ENCODE data around the gene NOXO1.
"Not testable (repeated sequence)": the region's sequence is repeated elsewhere in the genome, so short reads cannot be mapped to it uniquely, and the experiment has no call there.

The NOXO1 gene

DNA sequence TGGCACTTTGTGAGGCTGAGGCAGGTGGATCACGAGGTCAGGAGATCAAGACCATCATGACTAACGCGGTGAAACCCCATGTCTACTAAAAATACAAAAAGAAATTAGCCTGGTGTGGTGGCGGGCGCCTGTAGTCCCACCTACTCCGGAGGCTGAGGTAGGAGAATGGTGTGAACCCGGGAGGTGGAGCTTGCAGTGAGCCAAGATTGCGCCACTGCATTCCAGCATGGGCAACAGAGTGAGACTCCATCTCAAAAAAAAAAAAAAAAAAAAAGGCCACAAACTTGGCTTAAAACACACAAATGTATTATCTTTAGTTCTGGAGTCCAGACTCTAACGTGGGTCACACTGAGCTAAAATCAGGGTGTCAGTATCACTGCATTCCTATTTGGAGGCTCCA, 30.5 kb upstream of the NOXO1 start:
- H3K9me3 ChIP-seq (ENCODE audit: control insufficient read depth, insufficient read depth, low read length); H3K4me3 ChIP-seq (ENCODE audit: low read length); H3K4me1 ChIP-seq (ENCODE audit: control insufficient read depth, insufficient read depth, low read length); H3K27me3 ChIP-seq (ENCODE audit: control insufficient read depth, insufficient read depth, low read length); DNase-seq (ENCODE audit: low read depth, low spot score); H3K27ac ChIP-seq (ENCODE audit: low read length); H3K36me3 ChIP-seq (ENCODE audit: control insufficient read depth, insufficient read depth, low read length): not testable (repeated sequence)
- WGBS (ENCODE audit: insufficient coverage, insufficient read length) = no CpG with 5 or more reads among the region's 9 CpGs

DNA sequence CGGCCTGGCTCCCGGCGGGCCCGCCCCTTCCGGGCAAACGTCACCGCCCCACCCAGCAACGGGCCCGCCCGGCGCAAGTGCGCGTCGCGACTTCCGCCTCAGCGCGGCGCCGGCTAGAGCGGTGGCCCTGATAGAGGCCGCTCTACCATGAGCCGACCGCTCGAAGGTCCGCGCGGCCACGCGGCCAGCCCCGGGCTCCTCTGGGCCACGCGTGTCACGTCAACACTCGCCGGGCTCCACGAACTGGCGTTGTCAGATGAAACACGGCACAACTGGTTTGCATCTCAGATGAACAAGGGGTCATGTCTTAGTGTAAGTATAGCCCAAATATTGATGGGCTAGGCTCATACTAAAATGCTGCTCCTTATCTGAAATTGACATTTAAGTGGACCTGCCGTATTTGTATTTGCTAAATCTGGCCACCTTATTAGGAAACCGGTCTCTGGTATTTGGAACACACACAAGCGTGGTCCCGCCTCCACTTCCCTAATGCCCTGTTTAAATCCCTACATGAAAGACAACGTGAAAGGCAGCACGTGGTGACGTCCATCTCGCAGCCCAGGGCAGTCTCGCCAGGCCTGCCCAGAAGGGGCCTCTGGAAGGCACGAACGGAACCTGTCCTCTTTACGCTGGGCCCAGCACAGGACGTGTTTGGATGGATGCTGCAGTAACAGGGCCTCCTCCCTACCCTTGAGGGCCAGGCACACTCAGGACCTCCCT, 28.7 kb upstream of the NOXO1 start, which contains the start of gene ZNF598:
Gene ZNF598 (minus strand): TSS at position 31 of the 720 bp plus-strand sequence.
- Histone ChIP-seq H3K9me3 (ENCODE audit: control insufficient read depth, insufficient read depth, low read length) (no peaks in the 10 kb centered on the region), H3K36me3 (ENCODE audit: control insufficient read depth, insufficient read depth, low read length) (no peaks in the 10 kb centered on the region; the same call in 1 of the 2 replicates), H3K27me3 (ENCODE audit: control insufficient read depth, insufficient read depth, low read length) (no peaks in the 10 kb centered on the region), H3K27ac (ENCODE audit: low read length) (no peak within 1 kb of the TSS), H3K4me1 (ENCODE audit: control insufficient read depth, insufficient read depth, low read length) (peaks cover 1% of the 10 kb centered on the region), H3K4me3 (ENCODE audit: low read length) (peak within 1 kb of the TSS; percentile 96)
- WGBS (ENCODE audit: insufficient coverage, insufficient read length) = no CpG with 5 or more reads among the region's 52 CpGs
- DNase-seq (ENCODE audit: low read depth, low spot score) = no peak

DNA sequence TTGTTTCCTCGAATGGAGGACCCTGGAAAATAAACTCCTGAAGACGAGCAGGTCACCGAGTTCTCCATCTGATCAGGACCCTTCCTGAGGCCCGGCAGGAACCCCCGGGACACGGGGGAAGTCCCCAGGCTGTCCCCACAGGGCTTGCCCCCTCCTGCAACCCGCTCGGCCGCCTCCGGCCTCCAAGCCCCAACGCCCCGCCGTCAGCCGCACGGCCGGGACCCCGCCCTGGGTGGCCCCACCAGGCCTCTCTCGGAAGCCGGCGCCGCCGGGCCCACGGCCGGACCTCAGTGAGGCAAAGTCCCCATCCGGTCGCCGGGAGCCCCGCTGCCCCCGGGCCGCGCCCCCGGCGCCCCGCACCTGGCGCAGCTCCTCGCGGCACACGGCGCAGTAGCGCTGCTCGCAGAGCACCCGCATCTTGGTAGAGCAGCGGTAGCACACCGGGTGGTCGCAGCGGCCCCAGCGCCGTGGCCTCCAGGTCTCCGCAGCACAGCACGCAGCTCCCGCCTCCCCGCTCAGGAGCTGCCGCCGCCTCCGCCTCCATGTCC, 28.0 kb upstream of the NOXO1 start:
- no peak for DNase-seq (ENCODE audit: low read depth, low spot score)

DNA sequence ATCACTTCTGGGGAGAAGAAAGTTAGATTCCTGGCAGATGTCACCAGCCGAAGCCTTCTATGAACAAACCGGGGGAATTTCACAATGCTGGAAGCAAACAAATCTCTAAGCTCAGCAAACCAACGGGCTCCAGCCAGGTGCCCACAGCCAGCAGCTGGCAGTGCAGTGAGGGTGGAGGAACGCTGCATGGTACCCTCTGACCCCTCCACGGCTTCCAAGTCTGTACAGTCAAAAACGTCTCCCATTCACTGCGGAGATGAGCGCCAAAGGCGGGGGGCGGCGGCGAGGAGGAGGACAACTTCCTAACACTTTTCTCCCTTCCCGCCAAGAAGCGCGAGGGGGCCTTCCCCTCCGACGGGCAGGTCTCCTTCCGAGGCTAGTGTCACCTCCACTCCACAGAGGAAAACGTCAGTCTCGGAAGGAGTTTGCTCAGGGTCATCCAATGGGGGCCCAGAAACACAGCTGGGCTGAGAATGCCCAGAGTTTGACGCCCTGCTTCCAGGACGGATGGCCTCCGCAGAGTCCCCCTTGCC, 27.4 kb upstream of the NOXO1 start:
- peak overlapping the region; percentile 96 for H3K4me3 ChIP-seq (ENCODE audit: low read length)
- DNase-seq (ENCODE audit: low read depth, low spot score) = no peak
- WGBS (ENCODE audit: insufficient coverage, insufficient read length) = no CpG with 5 or more reads among the region's 23 CpGs
- no peaks in the 10 kb centered on the region for H3K9me3 ChIP-seq (ENCODE audit: control insufficient read depth, insufficient read depth, low read length)
- no peaks in the 10 kb centered on the region for H3K27me3 ChIP-seq (ENCODE audit: control insufficient read depth, insufficient read depth, low read length)
- H3K4me1 ChIP-seq (ENCODE audit: control insufficient read depth, insufficient read depth, low read length) = peaks cover 5% of the 10 kb centered on the region
- H3K36me3 ChIP-seq (ENCODE audit: control insufficient read depth, insufficient read depth, low read length) = no peaks in the 10 kb centered on the region; the same call in 1 of the 2 replicates
- no peak overlapping the region for H3K27ac ChIP-seq (ENCODE audit: low read length)

More for the DNA sequence above, 28.0 kb upstream of the NOXO1 start:
- WGBS (ENCODE audit: insufficient coverage, insufficient read length) = no CpG with 5 or more reads among the region's 55 CpGs
- Histone ChIP-seq H3K27me3 (ENCODE audit: control insufficient read depth, insufficient read depth, low read length) (no peaks in the 10 kb centered on the region), H3K27ac (ENCODE audit: low read length) (no peak overlapping the region), H3K4me1 (ENCODE audit: control insufficient read depth, insufficient read depth, low read length) (peaks cover 4% of the 10 kb centered on the region), H3K9me3 (ENCODE audit: control insufficient read depth, insufficient read depth, low read length) (no peaks in the 10 kb centered on the region), H3K36me3 (ENCODE audit: control insufficient read depth, insufficient read depth, low read length) (no peaks in the 10 kb centered on the region; the same call in 1 of the 2 replicates), H3K4me3 (ENCODE audit: low read length) (peak overlapping the region; percentile 96)

DNA sequence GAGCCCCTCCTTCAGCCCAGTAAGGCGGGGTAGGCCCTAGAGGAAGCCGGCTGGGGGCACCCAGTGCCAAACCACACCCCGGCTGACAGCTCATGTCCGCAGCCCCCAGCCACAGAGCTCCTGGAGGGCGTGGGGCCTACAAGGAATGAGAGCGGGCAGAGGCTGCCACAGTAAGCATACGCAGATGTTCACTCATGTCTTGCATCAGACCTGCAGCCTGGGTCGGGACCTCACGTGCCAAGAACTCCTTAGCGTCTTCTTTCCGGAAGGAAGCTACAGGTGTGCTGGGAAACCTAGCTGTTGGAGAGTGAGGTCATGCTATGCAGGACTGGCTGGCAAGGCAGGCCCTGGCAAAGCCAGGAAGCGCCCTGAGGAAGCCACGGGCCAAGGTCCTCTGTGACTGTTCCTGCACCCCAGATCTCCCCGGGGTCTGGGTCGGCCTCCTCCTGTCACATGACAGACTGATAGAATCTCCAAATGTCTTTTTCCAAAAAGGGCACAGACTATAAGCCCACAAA, 26.8 kb upstream of the NOXO1 start:
- Histone ChIP-seq H3K4me1 (ENCODE audit: control insufficient read depth, insufficient read depth, low read length) (peaks cover 5% of the 10 kb centered on the region), H3K27me3 (ENCODE audit: control insufficient read depth, insufficient read depth, low read length) (no peaks in the 10 kb centered on the region), H3K27ac (ENCODE audit: low read length) (no peak overlapping the region), H3K4me3 (ENCODE audit: low read length) (no peak overlapping the region), H3K36me3 (ENCODE audit: control insufficient read depth, insufficient read depth, low read length) (peaks cover 4% of the 10 kb centered on the region; the same call in 1 of the 2 replicates), H3K9me3 (ENCODE audit: control insufficient read depth, insufficient read depth, low read length) (no peaks in the 10 kb centered on the region)
- WGBS (ENCODE audit: insufficient coverage, insufficient read length) = no CpG with 5 or more reads among the region's 15 CpGs
- DNase-seq (ENCODE audit: low read depth, low spot score) = no peak

DNA sequence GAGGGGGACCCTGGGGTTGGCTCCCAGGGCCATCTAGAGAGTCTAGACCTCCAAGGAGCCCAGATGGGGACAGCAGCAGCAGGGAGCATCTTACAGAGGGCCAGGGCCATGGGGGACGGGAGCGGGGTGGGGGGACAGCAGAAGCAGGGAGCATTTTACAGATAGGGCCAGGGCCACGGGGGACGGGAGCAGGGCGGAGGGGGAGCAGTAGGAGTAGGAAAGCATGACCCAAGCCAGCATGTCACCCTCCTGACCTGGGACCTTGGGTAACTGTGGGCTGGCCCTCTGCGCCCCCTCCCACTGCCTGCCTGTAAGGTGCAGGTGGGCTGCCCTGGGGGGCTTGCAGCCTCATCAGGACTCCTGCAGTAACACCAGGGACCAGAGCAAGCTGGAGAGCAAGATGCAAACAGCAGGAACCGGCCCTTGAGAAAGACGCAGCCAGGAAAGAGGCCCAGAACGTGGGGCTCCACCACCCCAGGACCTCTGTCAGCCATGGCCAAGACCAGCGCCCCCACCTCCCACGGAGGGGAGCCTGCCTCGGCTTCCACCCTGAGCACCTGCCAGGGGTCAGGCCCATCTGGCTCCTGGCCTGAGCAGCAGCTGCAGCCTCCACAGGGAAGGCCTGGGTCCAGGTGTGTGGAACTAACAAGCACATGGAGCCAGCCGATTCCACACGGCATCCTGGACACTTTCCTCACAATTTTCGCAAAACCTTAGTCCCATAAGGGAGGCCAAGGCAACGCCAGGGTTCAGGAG, 26.0 kb upstream of the NOXO1 start:
- no peak overlapping the region for H3K4me3 ChIP-seq (ENCODE audit: low read length)
- no CpG with 5 or more reads among the region's 16 CpGs for WGBS (ENCODE audit: insufficient coverage, insufficient read length)
- no peaks in the 10 kb centered on the region for H3K27me3 ChIP-seq (ENCODE audit: control insufficient read depth, insufficient read depth, low read length)
- peaks cover 12% of the 10 kb centered on the region for H3K36me3 ChIP-seq (ENCODE audit: control insufficient read depth, insufficient read depth, low read length)
- no peak for DNase-seq (ENCODE audit: low read depth, low spot score)
- no peaks in the 10 kb centered on the region for H3K9me3 ChIP-seq (ENCODE audit: control insufficient read depth, insufficient read depth, low read length)
- H3K27ac ChIP-seq (ENCODE audit: low read length) = no peak overlapping the region
- H3K4me1 ChIP-seq (ENCODE audit: control insufficient read depth, insufficient read depth, low read length) = peaks cover 5% of the 10 kb centered on the region

DNA sequence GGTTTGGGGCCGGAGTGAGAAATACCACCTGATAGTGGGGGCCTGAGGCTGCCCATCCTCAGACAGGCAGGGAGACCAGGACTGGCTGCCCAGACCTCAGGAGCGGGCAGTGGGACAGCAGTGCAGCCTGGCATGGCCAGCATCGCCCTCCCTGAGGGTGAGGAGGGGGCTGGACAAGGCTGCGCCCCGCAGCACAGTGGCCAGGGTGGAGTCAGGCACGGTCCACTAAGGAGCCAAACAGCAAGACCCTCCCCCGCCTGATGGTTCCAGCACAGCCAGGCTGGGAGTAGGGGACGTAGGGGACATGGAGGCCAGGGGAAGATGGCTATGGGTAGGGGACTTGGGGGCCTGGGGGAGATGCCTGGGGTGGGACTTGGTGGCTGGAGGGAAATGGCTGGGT, 25.0 kb upstream of the NOXO1 start:
- Histone ChIP-seq H3K27me3 (ENCODE audit: control insufficient read depth, insufficient read depth, low read length) (no peaks in the 10 kb centered on the region), H3K9me3 (ENCODE audit: control insufficient read depth, insufficient read depth, low read length) (no peaks in the 10 kb centered on the region), H3K27ac (ENCODE audit: low read length) (no peak overlapping the region), H3K4me1 (ENCODE audit: control insufficient read depth, insufficient read depth, low read length) (peaks cover 5% of the 10 kb centered on the region), H3K4me3 (ENCODE audit: low read length) (no peak overlapping the region), H3K36me3 (ENCODE audit: control insufficient read depth, insufficient read depth, low read length) (peaks cover 21% of the 10 kb centered on the region)
- DNase-seq (ENCODE audit: low read depth, low spot score) = no peak
- no CpG with 5 or more reads among the region's 8 CpGs for WGBS (ENCODE audit: insufficient coverage, insufficient read length)

DNA sequence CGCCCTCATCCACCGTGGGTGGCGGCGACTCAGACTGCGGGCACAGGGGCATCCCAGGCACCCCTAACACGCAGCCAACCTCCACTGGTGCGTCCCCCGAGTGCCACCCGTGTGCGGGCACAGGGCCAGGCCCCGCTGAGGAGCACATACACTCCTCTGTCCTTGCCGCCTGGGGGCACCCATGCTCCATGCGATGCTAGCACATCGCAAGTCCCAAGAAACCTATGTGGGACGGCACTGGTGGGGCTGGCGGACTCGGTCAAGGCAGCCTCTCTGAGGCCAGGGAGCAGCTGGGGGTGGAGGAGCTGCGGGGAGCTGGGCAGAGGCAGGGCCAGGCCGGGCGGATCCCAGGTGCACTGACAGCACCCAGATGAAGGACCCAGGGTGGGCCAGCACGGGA, 24.4 kb upstream of the NOXO1 start:
- Histone ChIP-seq H3K4me1 (ENCODE audit: control insufficient read depth, insufficient read depth, low read length) (peaks cover 5% of the 10 kb centered on the region), H3K36me3 (ENCODE audit: control insufficient read depth, insufficient read depth, low read length) (peaks cover 26% of the 10 kb centered on the region), H3K27me3 (ENCODE audit: control insufficient read depth, insufficient read depth, low read length) (no peaks in the 10 kb centered on the region), H3K27ac (ENCODE audit: low read length) (no peak overlapping the region), H3K9me3 (ENCODE audit: control insufficient read depth, insufficient read depth, low read length) (no peaks in the 10 kb centered on the region), H3K4me3 (ENCODE audit: low read length) (no peak overlapping the region)
- DNase-seq (ENCODE audit: low read depth, low spot score) = no peak
- no CpG with 5 or more reads among the region's 21 CpGs for WGBS (ENCODE audit: insufficient coverage, insufficient read length)

DNA sequence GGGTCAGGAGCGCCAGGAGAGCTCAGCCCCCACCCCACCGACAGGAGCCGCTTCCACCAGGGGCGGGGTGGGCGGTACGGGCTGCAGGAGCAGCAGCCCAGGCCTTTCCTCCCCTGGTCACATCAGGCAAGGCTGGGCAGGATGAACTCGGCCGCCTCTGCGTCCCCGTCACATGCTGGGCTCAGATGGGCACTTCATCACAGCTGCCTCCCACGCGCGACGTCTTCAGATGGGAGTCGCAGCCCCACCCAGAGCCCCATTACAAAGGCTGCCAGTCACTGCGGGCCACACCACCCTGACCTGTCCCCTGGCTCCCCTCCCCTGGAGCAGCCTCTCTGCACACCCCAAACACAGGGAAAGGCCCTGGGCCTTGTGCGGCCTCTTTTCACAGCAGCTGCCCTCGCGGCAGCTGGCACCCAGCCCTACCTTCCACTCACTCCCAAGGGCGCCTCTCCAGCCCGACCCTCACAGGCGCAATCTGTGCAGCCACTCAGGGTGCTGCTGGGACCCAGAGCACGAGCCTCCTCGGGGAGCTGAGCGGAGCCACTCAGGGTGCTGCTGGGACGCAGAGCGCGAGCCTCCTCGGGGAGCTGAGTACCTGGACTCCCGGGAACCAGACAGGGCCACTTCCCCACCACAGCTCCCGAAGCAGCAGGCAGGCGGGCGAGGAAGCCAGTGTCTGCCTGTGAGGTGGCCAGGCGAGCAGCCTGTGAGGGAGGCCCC, 23.7 kb upstream of the NOXO1 start:
- Histone ChIP-seq H3K9me3 (ENCODE audit: control insufficient read depth, insufficient read depth, low read length) (no peaks in the 10 kb centered on the region), H3K4me1 (ENCODE audit: control insufficient read depth, insufficient read depth, low read length) (peaks cover 5% of the 10 kb centered on the region), H3K27me3 (ENCODE audit: control insufficient read depth, insufficient read depth, low read length) (no peaks in the 10 kb centered on the region), H3K27ac (ENCODE audit: low read length) (no peak overlapping the region), H3K36me3 (ENCODE audit: control insufficient read depth, insufficient read depth, low read length) (peaks cover 30% of the 10 kb centered on the region), H3K4me3 (ENCODE audit: low read length) (no peak overlapping the region)
- no peak for DNase-seq (ENCODE audit: low read depth, low spot score)
- WGBS (ENCODE audit: insufficient coverage, insufficient read length) = no CpG with 5 or more reads among the region's 34 CpGs

Data from iPS DF 6.9 (cell line).